Activated B cell treated with CpG ODN at 0.5 μM for 24 hours (primary cell): ENCODE measurements around the gene PDE4B. TPM values are rescaled to one million over a fixed set of nuclear protein-coding genes. Genes with fewer than 3 reads are reported as not detected.

Experiments used
- ATAC-seq: fragments of 200-7000 bp; cut with Tn5 transposase; one replicate; pipeline ENCODE4 v1.10.0; 2021; ENCODE audit warnings: low read depth, mild to moderate bottlenecking, moderate library complexity
- CTCF ChIA-PET: fragments of 350-600 bp; sonication (Branson Sonifier 250); formaldehyde crosslinking; loops from one replicate; lab custom pipeline; 2021; ENCODE audit warnings: antibody characterized with exemption; lab: Charles Lee
- POLR2A ChIA-PET: fragments of 350-600 bp; sonication (Branson Sonifier 250); formaldehyde crosslinking; loops from one replicate; lab custom pipeline; 2021; ENCODE audit warnings: antibody characterized with exemption; lab: Charles Lee
- DNase-seq: peaks from one replicate; pipeline ENCODE4 v3.0.0; 2022
- H3K27ac Mint-ChIP-seq: one replicate; pipeline ENCODE4 v1.8.0; 2020; ENCODE audit warnings: mixed read lengths
- H3K27me3 Mint-ChIP-seq: one replicate; pipeline ENCODE4 v1.8.0; 2021; ENCODE audit warnings: mixed read lengths
- H3K36me3 Mint-ChIP-seq: one replicate; pipeline ENCODE4 v1.8.0; 2021; ENCODE audit warnings: low read depth, mixed read lengths
- H3K4me1 Mint-ChIP-seq: one replicate; pipeline ENCODE4 v1.8.0; 2021; ENCODE audit warnings: mixed read lengths
- H3K4me3 Mint-ChIP-seq: one replicate; pipeline ENCODE4 v1.8.0; 2020; ENCODE audit warnings: mild to moderate bottlenecking, mixed read lengths
- H3K9me3 Mint-ChIP-seq: one replicate; pipeline ENCODE4 v1.8.0; 2020; ENCODE audit warnings: mixed read lengths
- CTCF ChIP-seq: fragments of 200-600 bp; IDR thresholded peaks from one replicate; pipeline ENCODE4 v1.8.0; 2022; ENCODE audit warnings: antibody characterized with exemption, mild to moderate bottlenecking
- intact Hi-C: fragments of 100-400 bp; cut with micrococcal nuclease; formaldehyde crosslinking; loops from one replicate; pipeline ENCODE4 v1.15.1; 2024
- total RNA-seq: library from RNA; stranded (reverse); gene quantifications from 2 replicates; pipeline ENCODE4 v1.2.3, GENCODE V29; 2022

Gene PDE4B
- total RNA-seq, 1 donor from 2014 or later = 84.1 TPM

- H3K36me3 Mint-ChIP-seq = no peaks in the 10 kb centered on the region
- ATAC-seq = no peak
- POLR2A ChIA-PET = no interaction called here
- no peak overlapping the region for H3K4me3 Mint-ChIP-seq
- H3K27me3 Mint-ChIP-seq = no peaks in the 10 kb centered on the region
- TF ChIP-seq CTCF = no peak
- intact Hi-C loops = no loop called here
- CTCF ChIA-PET = no interaction called here
- no peaks in the 10 kb centered on the region for H3K4me1 Mint-ChIP-seq
- no peak overlapping the region for H3K27ac Mint-ChIP-seq
- no peak for DNase-seq
- no peaks in the 10 kb centered on the region for H3K9me3 Mint-ChIP-seq
Measured at GRCh38 chr1:66012106-66012784, 219.6 kb downstream of the PDE4B start.

- ChIA-PET CTCF (no interaction called here), POLR2A (no interaction called here)
- H3K36me3 Mint-ChIP-seq = no peaks in the 10 kb centered on the region
- no peak for DNase-seq
- no peaks in the 10 kb centered on the region for H3K27me3 Mint-ChIP-seq
- no peak for TF ChIP-seq CTCF
- no peak overlapping the region for H3K27ac Mint-ChIP-seq
- H3K4me1 Mint-ChIP-seq = no peaks in the 10 kb centered on the region
- intact Hi-C loops = no loop called here
- H3K9me3 Mint-ChIP-seq = no peaks in the 10 kb centered on the region
- no peak overlapping the region for H3K4me3 Mint-ChIP-seq
- no peak for ATAC-seq
Measured at GRCh38 chr1:66013371-66013770, 220.7 kb downstream of the PDE4B start.

GRCh38 chr1:66022904-66023620 is 230.4 kb downstream of the PDE4B start:
- H3K27ac Mint-ChIP-seq = no peak overlapping the region
- H3K9me3 Mint-ChIP-seq = no peaks in the 10 kb centered on the region
- intact Hi-C loops = no loop called here
- ChIA-PET POLR2A (no interaction called here), CTCF (no interaction called here)
- no peak for ATAC-seq
- TF ChIP-seq CTCF = no peak
- no peak for DNase-seq
- H3K4me1 Mint-ChIP-seq = no peaks in the 10 kb centered on the region
- H3K4me3 Mint-ChIP-seq = no peak overlapping the region
- H3K27me3 Mint-ChIP-seq = peaks cover 5% of the 10 kb centered on the region
- no peaks in the 10 kb centered on the region for H3K36me3 Mint-ChIP-seq

GRCh38 chr1:66025188-66025587 is 232.5 kb downstream of the PDE4B start:
- TF ChIP-seq CTCF = no peak
- CTCF ChIA-PET = no interaction called here
- no peak overlapping the region for H3K27ac Mint-ChIP-seq

GRCh38 chr1:66028035-66028434 is 235.3 kb downstream of the PDE4B start:
- Mint-ChIP-seq H3K27ac (no peak overlapping the region), H3K9me3 (peaks cover 12% of the 10 kb centered on the region), H3K27me3 (peaks cover 5% of the 10 kb centered on the region), H3K36me3 (no peaks in the 10 kb centered on the region), H3K4me1 (no peaks in the 10 kb centered on the region), H3K4me3 (no peak overlapping the region)
- intact Hi-C loops = no loop called here
- no peak for ATAC-seq
- no peak for TF ChIP-seq CTCF
- ChIA-PET POLR2A (no interaction called here), CTCF (no interaction called here)
- no peak for DNase-seq

More at GRCh38 chr1:66025188-66025587, 232.5 kb downstream of the PDE4B start:
- DNase-seq (no peak), ATAC-seq (no peak)
- Mint-ChIP-seq H3K36me3 (no peaks in the 10 kb centered on the region), H3K9me3 (peaks cover 11% of the 10 kb centered on the region), H3K4me3 (no peak overlapping the region), H3K27me3 (peaks cover 5% of the 10 kb centered on the region), H3K4me1 (no peaks in the 10 kb centered on the region)
- POLR2A ChIA-PET = no interaction called here
- intact Hi-C loops = no loop called here
